Body of pancreas (tissue), 4 donors: ENCODE measurements around the gene AHCTF1.
"Not testable (repeated sequence)": the region's sequence is repeated elsewhere in the genome, so short reads cannot be mapped to it uniquely, and the experiment has no call there.

Experiments used
- CTCF ChIP-seq, 7 experiments: fragments of 450-650 bp in 4 of 7; fragments of 200-600 bp in 3 of 7; sonication (generic) in 3 of 7; IDR thresholded peaks; one replicate each; pipeline ENCODE4 v1.5.1; 2016 to 2019; ENCODE audit warnings: antibody characterized with exemption in 7 of 7
- POLR2A ChIP-seq, 3 donors: fragments of 450-650 bp; IDR thresholded peaks; one replicate each; pipeline ENCODE4 v1.6.1; 2016; ENCODE audit warnings: antibody characterized with exemption in 3 of 3, mild to moderate bottlenecking in 2 of 3

- not testable (repeated sequence) for TF ChIP-seq CTCF, POLR2A (IDR thresholded peaks at IDR 0.05)
These were observed 118.4 kb downstream of the AHCTF1 start for GRCh38 chr1:246813325-246813724.
